Measurements from ENCODE around the gene ABHD2. TPM values are rescaled to one million over a fixed set of nuclear protein-coding genes. Genes with fewer than 3 reads are reported as not detected.

The ABHD2 gene
- total RNA-seq, 1 experiment from 2014 or later, result 148 TPM

- H3K27ac ChIP-seq, result no peak overlapping the region
- CTCF ChIA-PET, result no interaction called here
- TF ChIP-seq, protein P1, sequence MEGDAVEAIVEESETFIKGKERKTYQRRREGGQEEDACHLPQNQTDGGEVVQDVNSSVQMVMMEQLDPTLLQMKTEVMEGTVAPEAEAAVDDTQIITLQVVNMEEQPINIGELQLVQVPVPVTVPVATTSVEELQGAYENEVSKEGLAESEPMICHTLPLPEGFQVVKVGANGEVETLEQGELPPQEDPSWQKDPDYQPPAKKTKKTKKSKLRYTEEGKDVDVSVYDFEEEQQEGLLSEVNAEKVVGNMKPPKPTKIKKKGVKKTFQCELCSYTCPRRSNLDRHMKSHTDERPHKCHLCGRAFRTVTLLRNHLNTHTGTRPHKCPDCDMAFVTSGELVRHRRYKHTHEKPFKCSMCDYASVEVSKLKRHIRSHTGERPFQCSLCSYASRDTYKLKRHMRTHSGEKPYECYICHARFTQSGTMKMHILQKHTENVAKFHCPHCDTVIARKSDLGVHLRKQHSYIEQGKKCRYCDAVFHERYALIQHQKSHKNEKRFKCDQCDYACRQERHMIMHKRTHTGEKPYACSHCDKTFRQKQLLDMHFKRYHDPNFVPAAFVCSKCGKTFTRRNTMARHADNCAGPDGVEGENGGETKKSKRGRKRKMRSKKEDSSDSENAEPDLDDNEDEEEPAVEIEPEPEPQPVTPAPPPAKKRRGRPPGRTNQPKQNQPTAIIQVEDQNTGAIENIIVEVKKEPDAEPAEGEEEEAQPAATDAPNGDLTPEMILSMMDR (conservative IDR thresholded peaks at IDR 0.05), result no peak
- no peak for TF ChIP-seq EZH2 (IDR thresholded peaks at IDR 0.05; ENCODE audit: low read depth)
- no peaks in the 10 kb centered on the region for H3K9me3 ChIP-seq (ENCODE audit: insufficient read depth, low read depth)
- no TSS peak for BruUV-seq (replicated peaks)
- DNase-seq, result no peak
- no peaks in the 10 kb centered on the region for H3K79me2 ChIP-seq (ENCODE audit: low read depth)
- POLR2A ChIA-PET (ENCODE audit: unreplicated experiment), result no interaction called here
- no peaks in the 10 kb centered on the region for H3K27me3 ChIP-seq (ENCODE audit: insufficient read depth, low read depth)
- no peak overlapping the region for H3K4me3 ChIP-seq
- H2AFZ ChIP-seq, result no peak overlapping the region
- no peaks in the 10 kb centered on the region for H3K36me3 ChIP-seq (ENCODE audit: low read depth)
- intact Hi-C loops (cut with micrococcal nuclease; ENCODE audit: unreplicated experiment), result no loop called here
- H4K20me1 ChIP-seq (ENCODE audit: insufficient read depth), result no peaks in the 10 kb centered on the region
- no peak overlapping the region for H3K4me2 ChIP-seq
- no peaks in the 10 kb centered on the region for H3F3A ChIP-seq (ENCODE audit: insufficient read depth, low read depth)
- no peaks in the 10 kb centered on the region for H3K9me2 ChIP-seq (ENCODE audit: insufficient read depth)
- H3K4me1 ChIP-seq (replicated peaks; ENCODE audit: insufficient read depth), result no peaks in the 10 kb centered on the region
Measured at GRCh38 chr15:89074402-89075012, 13.7 kb upstream of the ABHD2 start.

GRCh38 chr15:89075101-89075640 is 13.1 kb upstream of the ABHD2 start:
- no peak overlapping the region for H3K4me3 ChIP-seq
- intact Hi-C loops (cut with micrococcal nuclease; ENCODE audit: unreplicated experiment), result no loop called here
- POLR2A ChIA-PET (ENCODE audit: unreplicated experiment), result no interaction called here

DNA sequence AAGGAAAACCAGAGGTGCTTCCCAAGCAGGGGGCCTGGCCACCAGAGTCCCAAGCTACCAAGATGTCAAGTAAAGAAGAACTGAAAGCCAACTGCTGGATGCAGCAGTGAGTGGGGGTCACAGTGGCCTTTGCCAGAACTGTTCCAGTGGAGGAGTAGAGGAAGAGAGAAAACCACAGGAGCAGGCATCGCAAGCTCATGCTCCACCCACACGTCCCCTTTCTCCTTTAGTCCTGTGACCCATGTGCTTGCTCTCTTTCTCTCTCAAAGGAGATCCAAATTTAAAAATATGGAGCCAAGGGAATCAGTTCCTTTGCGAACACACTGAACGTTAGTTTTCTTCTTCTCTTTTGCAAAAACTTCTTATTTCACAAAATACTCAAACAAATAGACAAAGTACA is 12.4 kb upstream of the ABHD2 start:
- no peak overlapping the region for H3K4me2 ChIP-seq
- H3F3A ChIP-seq (ENCODE audit: insufficient read depth, low read depth), result no peaks in the 10 kb centered on the region
- no peak for DNase-seq
- H3K79me2 ChIP-seq (ENCODE audit: low read depth), result no peaks in the 10 kb centered on the region
- H3K27ac ChIP-seq, result no peak overlapping the region
- H3K36me3 ChIP-seq (ENCODE audit: low read depth), result no peaks in the 10 kb centered on the region
- CTCF ChIA-PET, result no interaction called here
- H3K4me3 ChIP-seq, result no peak overlapping the region
- TF ChIP-seq EZH2 (IDR thresholded peaks at IDR 0.05; ENCODE audit: low read depth), result no peak
- TF ChIP-seq, protein P1 (conservative IDR thresholded peaks at IDR 0.05), result no peak
- no peaks in the 10 kb centered on the region for H3K27me3 ChIP-seq (ENCODE audit: insufficient read depth, low read depth)
- POLR2A ChIA-PET (ENCODE audit: unreplicated experiment), result no interaction called here
- H3K9me3 ChIP-seq (ENCODE audit: insufficient read depth, low read depth), result no peaks in the 10 kb centered on the region
- H2AFZ ChIP-seq, result no peak overlapping the region
- no peaks in the 10 kb centered on the region for H3K4me1 ChIP-seq (replicated peaks; ENCODE audit: insufficient read depth)
- no TSS peak for BruUV-seq (replicated peaks)
- H3K9me2 ChIP-seq (ENCODE audit: insufficient read depth), result no peaks in the 10 kb centered on the region
- no peaks in the 10 kb centered on the region for H4K20me1 ChIP-seq (ENCODE audit: insufficient read depth)
- intact Hi-C loops (cut with micrococcal nuclease; ENCODE audit: unreplicated experiment), result no loop called here

More at GRCh38 chr15:89075101-89075640, 13.1 kb upstream of the ABHD2 start:
- Histone ChIP-seq H4K20me1 (ENCODE audit: insufficient read depth) (no peaks in the 10 kb centered on the region), H3K79me2 (ENCODE audit: low read depth) (no peaks in the 10 kb centered on the region), H3K4me2 (no peak overlapping the region), H3K36me3 (ENCODE audit: low read depth) (no peaks in the 10 kb centered on the region), H3K27me3 (ENCODE audit: insufficient read depth, low read depth) (no peaks in the 10 kb centered on the region), H3F3A (ENCODE audit: insufficient read depth, low read depth) (no peaks in the 10 kb centered on the region), H3K9me2 (ENCODE audit: insufficient read depth) (no peaks in the 10 kb centered on the region), H3K9me3 (ENCODE audit: insufficient read depth, low read depth) (no peaks in the 10 kb centered on the region), H3K27ac (no peak overlapping the region), H2AFZ (no peak overlapping the region), H3K4me1 (replicated peaks; ENCODE audit: insufficient read depth) (no peaks in the 10 kb centered on the region)
- no TSS peak for BruUV-seq (replicated peaks)
- TF ChIP-seq, protein P1 (conservative IDR thresholded peaks at IDR 0.05), result no peak
- no peak for TF ChIP-seq EZH2 (IDR thresholded peaks at IDR 0.05; ENCODE audit: low read depth)
- CTCF ChIA-PET, result no interaction called here
- DNase-seq, result no peak
